Prostate gland (tissue), 2 donors: ENCODE data around the gene AUTS2.

Experiments used
- POLR2A ChIP-seq: fragments of 450-650 bp; IDR thresholded peaks from one replicate; pipeline ENCODE4 v1.6.1; 2016; ENCODE audit warnings: antibody characterized with exemption, mild to moderate bottlenecking
- POLR2AphosphoS5 ChIP-seq: sonication (generic); formaldehyde crosslinking; IDR thresholded peaks from one replicate; pipeline ENCODE4 v1.6.1; 2017; ENCODE audit warnings: antibody characterized with exemption
- TF ChIP-seq, protein P1 (sequence below), 4 experiments: fragments of 200-600 bp in 2 of 4; fragments of 450-650 bp in 2 of 4; sonication (generic) in 2 of 4; IDR thresholded peaks; 1 replicate in 3 of 4; 2 replicates in 1 of 4; pipeline ENCODE4 v1.5.1; 2016 to 2019; ENCODE audit warnings: antibody characterized with exemption in 4 of 4, mild to moderate bottlenecking in 2 of 4, moderate library complexity in 2 of 4

DNA sequence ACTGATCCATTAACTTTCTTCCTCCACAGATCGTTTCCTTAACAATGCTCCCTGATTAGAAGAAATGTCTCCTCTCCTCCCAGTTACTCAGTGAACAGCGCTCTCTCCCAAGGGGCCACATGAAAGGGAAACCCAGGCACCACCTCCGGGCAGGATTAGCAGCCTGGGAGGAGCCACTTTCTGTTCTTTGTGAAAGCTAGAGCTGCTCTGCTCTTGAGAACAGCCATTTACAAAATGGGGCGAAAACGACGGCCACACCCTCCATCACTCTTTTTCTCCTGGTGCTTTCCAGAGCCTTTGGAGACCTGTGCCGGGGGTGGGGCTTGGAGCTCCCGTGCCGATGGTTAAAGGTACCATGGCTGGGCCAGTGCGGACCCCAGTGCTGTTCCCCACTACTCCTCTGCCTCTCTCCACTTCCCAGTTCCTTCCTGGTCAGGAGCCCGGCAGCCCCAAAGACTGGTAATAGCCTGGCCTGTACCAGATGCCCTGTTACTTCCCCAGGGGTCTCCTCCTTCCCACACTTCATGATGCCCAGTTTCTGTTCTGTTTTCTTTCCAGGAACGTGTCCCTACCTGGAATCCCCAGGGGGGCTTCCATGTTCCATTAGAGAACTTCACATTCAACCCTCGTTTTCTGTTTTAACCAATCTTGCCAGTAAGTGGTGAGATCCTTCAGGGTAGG is 1130.7 kb downstream of the AUTS2 start:
- TF ChIP-seq POLR2A (no peak), POLR2AphosphoS5 (no peak)
- TF ChIP-seq, protein P1, sequence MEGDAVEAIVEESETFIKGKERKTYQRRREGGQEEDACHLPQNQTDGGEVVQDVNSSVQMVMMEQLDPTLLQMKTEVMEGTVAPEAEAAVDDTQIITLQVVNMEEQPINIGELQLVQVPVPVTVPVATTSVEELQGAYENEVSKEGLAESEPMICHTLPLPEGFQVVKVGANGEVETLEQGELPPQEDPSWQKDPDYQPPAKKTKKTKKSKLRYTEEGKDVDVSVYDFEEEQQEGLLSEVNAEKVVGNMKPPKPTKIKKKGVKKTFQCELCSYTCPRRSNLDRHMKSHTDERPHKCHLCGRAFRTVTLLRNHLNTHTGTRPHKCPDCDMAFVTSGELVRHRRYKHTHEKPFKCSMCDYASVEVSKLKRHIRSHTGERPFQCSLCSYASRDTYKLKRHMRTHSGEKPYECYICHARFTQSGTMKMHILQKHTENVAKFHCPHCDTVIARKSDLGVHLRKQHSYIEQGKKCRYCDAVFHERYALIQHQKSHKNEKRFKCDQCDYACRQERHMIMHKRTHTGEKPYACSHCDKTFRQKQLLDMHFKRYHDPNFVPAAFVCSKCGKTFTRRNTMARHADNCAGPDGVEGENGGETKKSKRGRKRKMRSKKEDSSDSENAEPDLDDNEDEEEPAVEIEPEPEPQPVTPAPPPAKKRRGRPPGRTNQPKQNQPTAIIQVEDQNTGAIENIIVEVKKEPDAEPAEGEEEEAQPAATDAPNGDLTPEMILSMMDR (IDR thresholded peaks at IDR 0.05): no peak
